NK-92 (cell line): Measurements from ENCODE around the gene SFXN3.

Source experiments
- DNase-seq: peaks from one replicate; lab custom pipeline; 2025; ENCODE audit not compliant: unreplicated experiment; lab: John Stamatoyannopoulos, UW

The SFXN3 gene

GRCh38 chr10:101035916-101036702, 5.1 kb downstream of the SFXN3 start:
- DNase-seq = no peak

DNA sequence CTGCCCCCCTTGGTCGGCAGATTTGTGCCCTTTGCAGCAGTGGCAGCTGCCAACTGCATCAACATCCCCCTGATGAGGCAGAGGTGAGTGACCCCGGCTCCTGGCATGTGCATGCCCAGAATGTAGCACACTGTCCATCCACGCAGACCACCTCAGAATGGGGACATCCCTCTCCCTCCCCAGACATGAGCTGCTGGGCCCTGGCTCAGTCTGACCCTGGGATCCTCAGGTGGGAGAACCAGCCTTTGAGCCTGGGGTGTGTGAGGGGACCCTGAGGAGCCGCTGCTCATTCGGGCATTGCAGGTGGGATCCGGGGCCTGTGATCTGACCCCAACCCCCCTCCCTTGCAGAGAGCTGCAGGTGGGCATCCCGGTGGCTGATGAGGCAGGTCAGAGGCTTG, 5.7 kb downstream of the SFXN3 start:
- DNase-seq = no peak

- DNase-seq = no peak
Measured at GRCh38 chr10:101038484-101038883, 7.5 kb downstream of the SFXN3 start.

DNA sequence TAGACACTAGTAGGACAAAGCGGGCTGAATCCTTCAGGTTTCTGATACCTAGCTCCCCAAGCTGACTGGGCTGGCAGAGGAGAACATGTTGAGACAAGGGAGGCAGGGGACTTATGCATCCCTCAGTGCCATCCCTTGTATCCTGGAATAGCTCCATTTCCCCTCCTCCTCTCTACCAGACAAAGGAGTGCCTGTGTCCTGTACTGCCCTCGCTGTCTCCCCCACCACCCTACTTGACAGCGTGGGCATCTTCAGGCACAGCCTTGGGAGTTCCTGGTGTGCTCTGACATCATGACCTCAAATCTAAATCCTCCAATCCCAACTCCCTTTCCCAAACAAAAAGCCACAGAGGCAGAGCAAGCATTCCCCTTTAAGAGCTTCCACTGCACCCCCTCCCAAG, 9.0 kb downstream of the SFXN3 start:
- DNase-seq = no peak

GRCh38 chr10:101040851-101041250, 9.8 kb downstream of the SFXN3 start:
- no peak for DNase-seq

GRCh38 chr10:101041252-101041761, 10.3 kb downstream of the SFXN3 start:
- no peak for DNase-seq

DNA sequence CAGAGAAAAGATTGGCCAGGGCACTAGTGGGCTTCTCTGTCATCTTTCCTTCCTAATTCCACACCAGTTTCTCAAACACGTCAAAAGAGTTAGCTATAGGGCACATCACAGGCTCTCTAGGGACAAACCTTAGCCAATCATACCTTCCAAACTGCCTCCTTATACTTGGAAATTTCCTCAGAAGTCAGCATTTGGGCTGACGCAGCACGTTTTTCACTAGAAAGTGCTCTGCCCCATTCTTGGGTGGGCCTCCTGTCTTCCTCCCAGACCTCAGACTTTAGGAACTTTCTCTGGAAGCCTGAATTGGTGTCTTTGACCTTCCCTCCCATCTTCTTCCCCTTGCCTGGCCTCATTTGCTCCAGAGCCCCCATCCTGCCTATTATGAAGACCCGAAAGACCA, 11.1 kb downstream of the SFXN3 start:
- no peak for DNase-seq

DNA sequence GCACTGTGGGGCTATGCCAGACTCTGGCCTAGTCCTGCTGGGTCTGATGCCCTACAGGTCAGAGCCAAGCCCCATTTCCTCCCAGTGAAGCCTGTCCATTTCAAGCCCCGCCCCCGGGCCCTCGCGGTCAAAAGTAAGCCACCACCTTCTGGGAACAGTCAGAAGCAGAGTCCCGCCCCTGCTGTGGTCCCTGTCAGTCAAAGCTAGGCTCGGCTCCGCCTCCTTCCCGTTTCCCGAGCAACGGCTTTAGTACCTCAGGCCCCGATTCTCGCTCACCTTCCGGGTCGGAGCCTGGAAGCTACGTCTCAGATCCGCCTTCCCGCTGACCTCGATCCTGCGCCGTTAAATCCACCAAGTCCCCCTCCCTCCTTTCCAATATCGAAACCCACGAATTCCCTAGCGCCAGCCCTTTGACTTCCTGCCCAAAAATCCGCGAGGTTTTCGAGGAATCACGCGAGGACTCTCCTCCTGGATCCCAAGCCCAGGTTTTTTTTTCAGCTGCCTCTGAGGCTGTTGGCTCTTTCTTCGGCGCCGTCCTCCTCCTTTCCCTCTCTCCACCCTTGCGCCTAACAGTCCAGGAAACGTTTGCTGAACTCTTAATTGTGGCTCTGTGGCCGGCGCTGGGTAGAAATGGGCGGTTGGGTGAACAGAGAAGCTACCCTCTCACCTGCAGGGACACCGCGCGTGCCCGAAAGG, 11.8 kb downstream of the SFXN3 start:
- no peak for DNase-seq

GRCh38 chr10:101043363-101043707, 12.3 kb downstream of the SFXN3 start:
- no peak for DNase-seq

GRCh38 chr10:101044117-101044516, 13.1 kb downstream of the SFXN3 start:
- no peak for DNase-seq

DNA sequence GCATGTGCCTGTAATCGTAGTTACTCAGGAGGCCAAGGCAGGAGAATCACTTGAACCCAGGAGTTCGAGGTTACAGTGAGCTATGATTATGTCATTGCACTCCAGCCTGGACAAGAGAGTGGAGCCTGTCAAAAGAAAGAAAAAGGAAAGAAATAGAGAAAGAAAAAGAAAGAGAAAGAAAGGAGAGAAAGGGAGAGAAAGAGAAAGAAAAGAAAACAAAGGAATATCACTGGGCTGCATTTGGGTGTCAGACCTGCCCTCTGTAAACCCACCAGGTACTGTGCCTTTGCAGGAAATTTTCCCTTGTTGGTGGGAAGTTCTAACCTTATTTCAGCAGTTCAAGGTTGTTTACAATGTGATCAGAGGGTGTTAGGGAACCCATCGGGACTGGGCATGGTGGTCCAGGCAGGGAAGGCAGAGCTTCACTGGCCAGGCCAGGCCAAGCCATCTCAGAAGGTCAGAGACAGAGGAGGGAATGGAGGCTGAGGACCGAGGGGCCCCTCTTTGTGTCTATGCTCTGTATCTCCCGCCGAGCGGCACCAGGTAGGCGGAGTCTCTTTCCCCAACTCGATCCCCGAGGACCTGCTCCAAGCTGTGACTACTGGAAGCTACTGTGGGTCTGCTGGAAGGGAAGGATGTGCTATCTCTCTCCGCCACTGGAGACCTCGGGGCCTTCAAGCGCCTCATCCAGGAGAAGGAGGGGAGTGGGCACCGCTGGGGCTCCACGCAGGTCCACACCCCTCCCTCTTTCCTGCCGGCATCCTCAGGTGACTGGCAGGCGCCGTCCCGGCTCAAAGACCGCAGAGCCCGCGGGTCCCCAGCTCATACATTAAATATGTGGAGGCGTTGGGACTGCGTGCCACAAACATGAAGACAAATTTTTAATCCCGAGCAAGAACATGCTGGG, 15.6 kb downstream of the SFXN3 start:
- DNase-seq = no peak

DNA sequence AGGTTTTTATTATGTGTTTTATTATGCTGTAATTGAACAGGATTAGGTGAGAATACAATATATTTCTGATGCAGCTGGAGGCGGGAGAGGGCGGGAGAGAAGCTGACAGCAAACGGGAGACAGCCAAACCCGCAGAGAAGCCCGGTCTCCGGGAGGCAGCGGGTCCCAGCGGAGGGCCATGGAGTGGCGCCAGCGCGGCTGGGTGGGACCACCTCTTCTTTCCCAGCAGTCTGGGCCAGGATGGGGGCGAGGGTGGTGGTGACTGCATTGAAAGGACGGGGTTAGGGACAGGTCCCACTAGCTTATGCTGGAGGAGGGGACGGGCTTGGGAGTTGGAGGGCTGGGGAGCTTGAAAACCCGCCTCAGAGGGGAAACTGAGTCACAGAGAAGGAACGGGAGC, 16.2 kb downstream of the SFXN3 start:
- DNase-seq = no peak

DNA sequence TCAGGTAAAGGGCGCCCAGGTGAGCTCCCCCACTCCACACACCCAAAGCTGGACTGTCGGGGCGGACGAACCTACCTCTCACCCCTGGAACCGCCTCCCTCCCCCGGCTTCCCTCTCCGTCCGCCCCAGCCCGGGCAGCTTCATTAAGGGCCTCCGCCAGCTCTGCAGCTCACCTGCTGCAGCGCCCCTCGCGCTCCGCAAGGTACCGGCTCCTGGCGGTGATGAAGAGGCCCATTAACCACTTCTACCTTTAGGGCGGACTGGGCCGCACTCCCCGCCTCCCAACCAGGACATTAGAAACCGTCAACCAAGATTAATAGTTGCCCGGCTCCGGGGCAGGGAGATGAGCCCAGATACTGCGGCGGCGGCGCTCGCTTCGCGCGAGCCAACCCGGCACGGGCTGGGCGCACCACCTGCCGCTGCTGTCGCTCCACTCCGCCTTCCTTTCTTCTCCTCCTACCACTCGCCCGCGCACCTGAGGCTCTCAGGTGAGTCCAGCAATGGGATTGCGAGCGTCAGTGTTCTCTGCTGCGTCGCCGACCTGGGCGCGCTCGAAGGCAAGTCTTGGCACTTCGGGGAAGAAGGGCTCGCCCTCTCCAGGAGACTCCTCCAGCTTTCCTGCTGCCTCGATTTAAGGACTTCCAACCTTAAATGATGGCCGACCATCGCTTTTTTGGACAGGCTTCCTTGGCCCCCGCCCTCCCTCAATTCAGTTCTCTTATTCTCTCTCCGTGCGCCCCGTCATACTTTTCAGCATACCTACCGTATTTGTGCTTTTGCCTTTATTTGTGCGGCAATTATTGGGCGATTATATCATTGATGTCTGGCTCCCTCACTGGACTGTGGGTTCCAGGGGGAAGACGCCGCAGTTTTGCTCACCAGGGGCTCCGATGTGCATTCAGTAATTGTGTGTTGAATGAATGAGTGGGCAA, 17.2 kb downstream of the SFXN3 start:
- DNase-seq = no peak

- DNase-seq = no peak
Measured at GRCh38 chr10:101050208-101051069, 19.4 kb downstream of the SFXN3 start.

DNA sequence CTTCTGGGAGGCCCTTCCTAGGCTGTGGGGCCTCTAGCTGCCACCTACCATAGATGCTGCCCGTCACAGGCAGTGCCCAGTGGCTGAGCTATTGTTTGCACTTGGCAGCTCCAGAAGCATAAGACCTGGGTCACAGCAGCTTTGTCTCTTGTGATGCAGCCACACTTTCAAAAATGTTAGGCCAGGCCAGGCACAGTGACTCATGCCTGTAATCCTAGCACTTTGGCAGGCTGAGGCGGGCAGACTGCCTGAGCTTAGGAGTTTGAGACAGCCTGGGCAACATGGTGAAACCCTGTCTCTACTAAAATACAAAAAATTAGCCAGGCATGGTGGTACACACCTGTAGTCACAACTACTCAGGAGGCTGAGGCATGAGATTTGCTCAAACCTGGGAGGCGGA, 21.3 kb downstream of the SFXN3 start:
- DNase-seq = no peak

DNA sequence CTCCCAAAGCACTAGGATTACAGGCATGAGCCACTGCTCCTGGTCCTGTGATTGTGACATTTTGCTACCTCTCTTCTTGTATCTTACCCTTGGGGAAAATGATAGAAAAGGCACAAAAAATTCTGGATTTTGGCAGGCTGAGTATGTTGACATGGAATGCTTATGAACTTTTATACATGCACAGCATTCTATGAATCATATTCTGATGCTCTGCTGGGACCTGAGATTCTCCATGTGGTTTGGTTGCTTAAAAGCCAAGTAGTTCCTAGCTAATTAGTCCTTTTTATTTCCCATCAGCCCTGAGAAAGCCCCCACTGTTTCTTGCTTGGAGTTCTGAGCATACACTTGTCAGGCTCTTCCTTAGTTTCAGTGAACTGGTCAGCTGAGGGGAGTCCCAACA, 22.5 kb downstream of the SFXN3 start:
- no peak for DNase-seq

DNA sequence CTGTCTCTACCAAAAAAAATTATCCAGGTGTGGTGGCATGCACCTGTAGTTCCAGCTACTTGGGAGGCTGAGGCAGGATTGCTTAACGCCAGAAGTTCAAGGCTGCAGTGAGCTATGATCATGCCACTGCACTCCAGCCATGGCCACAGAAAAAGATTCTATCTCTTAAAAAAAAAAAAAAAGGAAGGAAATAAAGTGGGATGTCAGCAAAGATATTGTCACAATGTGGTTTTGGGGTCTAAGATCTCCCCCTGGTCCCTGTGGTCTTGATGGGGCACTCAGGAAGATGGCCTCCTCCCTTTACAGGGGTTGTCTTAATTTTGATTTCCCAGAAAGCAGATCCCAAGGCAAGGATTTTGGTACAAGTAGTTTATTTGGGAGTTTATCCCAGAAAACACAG, 23.3 kb downstream of the SFXN3 start:
- no peak for DNase-seq

GRCh38 chr10:101054876-101055275, 23.8 kb downstream of the SFXN3 start:
- no peak for DNase-seq

DNA sequence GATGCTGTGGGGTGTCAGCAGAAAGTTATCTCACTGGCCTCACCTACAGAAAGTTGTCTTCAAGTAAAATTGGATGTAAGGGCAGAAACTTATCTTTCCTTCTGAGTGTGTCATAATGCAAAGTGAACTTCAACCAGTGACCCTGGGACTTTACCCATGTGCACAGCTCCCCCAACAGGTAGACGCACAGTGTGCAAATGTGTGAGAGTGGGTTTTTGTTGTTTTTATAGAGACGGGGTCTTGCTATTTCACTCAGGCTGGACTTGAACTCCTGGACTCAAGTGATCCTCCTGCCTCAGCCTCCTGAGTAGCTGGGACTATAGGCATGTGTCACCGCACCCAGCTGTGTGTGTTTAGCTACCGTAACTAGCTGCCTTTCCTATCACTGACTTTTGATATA, 24.4 kb downstream of the SFXN3 start:
- no peak for DNase-seq
